HG03039 (cell line): ENCODE measurements around the gene BCL2L11.

ENCODE experiments used
- ATAC-seq: cut with Tn5 transposase; IDR thresholded peaks from one replicate; pipeline ENCODE4 v1.9.1; 2021; ENCODE audit warnings: mild to moderate bottlenecking, moderate library complexity; ENCODE audit not compliant: unreplicated experiment

The BCL2L11 gene

DNA sequence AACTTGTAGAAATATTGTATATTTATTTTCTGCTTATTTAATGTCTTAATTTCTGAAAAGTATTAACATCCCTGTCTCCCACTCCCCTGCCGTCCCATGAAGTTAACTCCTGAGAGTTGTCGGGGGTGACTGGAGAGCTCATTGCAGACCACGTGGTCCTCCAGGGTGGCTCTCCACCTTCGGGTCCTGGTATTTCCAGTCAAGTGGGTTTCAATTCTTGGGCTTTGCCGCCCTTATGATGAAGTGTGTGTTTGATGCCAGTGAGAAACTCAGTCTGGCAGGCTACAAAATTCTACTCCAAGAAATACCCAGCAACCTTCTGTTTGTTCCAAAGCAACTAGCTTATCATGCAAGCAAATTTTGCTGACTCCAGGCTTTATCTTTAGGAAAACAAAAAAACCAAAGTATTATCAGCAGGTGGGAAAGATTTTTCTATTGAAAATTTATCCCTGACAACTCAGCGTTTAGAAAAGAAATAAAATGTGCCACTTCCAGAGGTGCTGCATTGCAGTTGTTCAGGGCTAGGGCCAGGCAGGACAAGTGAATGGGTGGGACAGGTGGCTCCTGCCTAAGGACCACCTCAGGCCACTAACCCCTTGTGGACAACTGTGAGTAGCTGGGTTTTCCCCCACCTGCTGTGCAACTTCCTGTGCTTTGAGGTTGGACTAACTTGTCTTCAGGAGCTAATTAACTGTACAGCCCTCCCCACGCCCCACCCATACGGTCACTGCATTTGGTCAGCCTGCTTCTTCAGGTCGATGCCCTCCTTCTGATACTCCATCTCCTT lies 46.6 kb downstream of the BCL2L11 start:
- no peak for ATAC-seq

DNA sequence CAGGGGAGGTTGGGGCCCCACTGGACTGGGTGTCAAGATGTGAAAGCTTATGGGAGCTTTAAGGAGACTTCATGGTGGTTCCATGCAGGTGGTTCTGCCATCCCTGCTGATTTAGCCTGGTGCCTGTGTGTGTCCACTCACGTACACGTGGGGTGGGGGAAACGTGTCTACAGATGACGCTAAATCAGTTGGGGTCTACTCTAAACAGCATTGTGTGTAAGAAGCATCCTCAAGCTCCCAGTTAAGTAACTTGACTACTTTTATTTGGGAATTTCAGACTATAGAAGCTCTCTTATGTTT lies 47.1 kb downstream of the BCL2L11 start:
- no peak for ATAC-seq

DNA sequence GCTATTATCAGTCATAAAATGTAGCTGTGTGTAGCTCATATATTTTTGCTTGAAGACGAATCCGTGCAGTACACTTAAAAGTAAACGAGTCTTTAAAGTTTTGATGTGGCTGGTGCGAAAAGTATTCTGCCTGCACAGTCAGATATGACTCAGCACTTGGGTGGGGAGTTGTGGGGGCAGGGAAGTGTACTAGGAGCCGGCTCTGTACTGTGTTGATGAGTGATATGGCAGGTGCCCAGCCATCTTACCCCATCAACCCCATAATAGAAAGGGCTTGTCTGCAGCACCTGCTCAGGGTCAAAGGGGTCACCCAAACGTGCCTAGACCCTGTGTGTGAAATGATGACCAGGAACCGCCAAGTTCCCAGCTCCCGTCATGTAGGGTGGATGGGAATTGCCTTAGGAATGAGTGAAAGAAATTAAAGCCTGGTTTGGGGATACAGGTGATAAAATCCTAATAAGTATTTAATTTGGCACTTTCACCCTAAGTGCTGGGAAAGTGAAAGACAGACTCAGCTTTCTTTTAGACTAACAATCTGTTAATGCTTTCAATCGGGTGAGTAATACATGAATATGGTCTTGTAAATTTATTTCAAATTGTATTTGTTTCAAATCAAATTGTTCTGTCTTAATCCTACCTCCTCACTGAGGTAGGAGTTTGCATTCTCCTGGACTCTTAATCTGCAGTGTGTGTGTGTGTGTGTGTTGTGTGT lies 48.0 kb downstream of the BCL2L11 start:
- ATAC-seq: peak; percentile 59

DNA sequence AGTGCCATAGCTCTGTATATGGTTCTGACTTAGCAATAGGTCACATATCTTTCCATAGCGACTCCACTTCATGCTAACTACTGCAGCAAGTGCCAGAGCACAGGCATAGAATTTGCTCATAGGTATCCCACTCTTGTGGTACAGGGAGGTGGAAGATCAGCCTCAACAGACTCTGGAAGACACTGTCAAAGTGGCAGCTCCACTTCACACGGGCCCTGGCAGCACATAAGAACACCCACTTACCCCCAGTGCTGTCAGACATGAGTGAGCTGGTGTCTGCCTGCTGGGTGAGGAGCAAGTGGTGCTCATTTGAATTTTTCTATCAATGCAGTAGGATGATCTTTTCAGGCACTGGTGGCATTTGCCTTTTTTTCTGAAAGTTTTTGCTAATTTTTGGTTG lies 48.6 kb downstream of the BCL2L11 start:
- ATAC-seq: no peak

DNA sequence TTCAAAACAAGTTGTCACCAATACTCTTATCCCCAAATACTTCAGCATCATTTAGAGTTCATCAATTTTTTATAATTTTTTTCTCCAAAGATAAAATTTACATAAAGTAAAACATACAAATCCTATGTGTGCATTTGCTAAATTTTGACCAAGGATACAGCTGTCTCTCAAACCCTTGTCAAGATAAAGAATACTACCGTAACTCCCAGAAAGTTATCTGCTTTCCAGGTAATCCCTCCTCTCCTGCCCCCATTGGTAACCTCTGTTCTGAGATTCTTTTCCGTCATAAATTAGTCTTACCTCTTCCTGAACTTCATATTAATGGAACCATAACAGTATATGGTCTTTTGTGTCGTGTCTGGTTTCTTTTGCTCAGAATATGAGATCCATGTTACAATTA lies 49.2 kb downstream of the BCL2L11 start:
- no peak for ATAC-seq

DNA sequence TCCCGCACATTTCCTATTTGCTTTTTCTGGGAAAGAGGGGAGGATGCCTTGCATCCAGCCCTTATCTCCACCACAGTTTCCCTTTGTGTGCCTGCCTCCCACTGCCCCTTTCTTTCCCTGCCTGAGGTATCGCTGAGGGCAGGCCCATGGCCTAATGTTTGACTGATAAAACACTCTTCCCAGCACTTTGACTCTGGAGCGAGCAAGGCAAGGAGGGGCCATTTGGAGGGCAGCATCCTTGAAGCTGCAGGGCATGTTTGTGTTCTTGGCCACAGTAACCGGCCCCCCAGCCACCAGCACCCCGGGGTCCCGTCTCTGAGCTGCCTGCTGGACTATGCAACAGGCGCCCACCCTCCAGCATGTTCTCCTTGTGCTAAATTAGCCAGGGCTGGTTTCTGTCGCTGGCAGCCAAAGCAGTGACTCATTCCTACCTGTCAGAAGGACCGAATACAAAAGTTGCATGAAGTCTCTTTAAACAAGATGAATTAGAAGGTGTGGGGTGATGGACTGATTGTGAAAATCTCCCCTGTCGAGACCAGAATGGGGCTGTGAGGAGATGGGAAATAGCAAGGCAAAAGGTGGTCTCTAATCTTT lies 50.7 kb downstream of the BCL2L11 start:
- ATAC-seq: no peak

DNA sequence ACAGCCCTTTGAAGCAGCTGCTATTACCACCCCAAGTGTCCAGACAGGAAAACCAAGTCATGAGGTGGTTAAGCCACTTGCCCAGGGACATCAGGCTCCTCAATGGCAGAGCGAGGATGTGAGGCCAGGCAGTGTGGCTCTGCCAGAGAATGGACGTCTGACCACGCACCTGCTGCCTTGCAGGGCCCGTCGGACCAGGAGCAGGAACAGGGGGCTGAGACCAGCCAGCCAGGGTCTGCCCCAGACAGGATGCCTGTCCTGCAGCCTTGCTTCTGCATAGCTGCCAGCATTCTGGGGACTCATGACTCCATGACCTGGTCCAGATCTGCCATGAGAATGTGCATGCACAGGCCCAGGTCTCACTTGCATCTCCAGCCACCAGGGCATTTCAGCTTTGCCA lies 52.0 kb downstream of the BCL2L11 start:
- ATAC-seq: no peak

DNA sequence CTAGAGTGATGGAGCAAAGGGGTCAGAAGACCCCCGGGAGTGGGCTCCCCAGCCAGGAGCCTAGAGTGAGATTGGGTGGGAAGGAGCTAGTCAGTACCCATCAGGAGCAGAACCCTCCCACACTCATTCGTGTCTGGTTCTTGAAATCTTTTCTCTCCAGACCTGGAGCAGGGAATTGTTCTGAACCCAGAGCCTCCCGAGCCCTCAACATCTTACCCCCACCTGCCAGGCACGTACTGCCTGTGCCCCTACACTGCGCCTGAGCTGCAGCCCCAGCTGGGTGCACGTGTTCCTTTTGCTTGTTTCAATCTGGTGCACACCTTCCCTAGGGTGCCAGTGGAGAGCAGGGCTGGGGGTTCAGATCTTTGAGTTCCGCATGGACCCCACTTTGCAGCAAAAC lies 52.6 kb downstream of the BCL2L11 start:
- ATAC-seq: no peak

DNA sequence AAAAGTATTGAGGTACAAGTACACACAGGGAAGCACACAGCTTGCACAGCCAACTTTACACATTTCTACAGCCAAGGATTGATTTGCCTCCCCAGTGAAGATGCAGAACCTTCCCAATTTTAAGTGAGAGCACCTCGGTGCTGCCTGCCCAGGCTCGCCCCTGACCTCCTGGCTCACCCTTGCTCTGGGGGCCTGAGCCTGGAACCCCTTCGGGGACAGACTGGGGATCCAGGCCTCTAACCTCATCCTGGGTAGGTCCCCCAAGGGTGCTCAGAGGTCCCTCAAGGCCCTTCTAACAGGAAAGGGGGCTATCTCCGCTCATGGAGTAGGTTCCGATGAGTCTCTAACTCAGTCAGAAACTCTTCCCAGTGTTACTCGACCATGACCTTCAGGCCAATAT lies 53.1 kb downstream of the BCL2L11 start:
- ATAC-seq: no peak

DNA sequence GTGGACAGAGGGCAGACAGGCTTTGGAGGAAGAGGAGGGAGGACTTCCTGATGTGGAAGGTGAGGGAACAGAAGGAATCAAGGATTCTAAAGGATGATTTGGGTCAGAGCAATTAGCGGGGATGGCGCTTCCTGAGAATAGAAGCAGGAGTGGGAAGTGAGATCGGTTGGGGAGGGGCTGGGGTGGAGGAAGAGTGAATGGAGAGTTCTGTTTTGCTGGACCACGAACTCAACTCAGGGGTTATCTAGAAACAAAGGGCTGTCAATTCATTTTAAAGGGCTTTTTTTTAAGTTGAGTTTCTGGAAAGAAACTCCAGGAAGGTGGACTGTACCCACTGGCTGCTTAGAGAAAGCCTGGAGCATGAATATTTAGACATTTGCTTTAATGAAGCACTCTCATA lies 54.9 kb downstream of the BCL2L11 start:
- ATAC-seq: no peak

DNA sequence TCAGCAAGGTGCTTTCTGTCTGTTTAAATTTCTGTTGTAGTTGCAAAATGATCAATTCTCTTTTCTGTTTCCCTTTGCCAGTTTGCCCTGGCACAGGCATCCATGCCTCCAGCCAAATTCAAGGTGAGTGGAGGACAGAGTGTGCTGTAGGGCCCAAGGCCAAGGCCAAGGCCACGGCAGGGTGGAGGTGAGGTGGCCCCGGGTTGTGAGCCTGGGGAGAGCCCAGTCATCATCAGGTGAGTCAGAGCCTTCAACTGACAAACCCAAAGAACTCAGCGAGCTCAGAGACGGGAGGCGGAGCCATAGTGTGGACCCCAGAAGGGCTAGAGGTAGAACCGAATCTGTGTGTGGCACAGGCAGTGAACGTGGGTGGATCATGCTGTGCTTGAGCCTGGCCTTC lies 55.7 kb downstream of the BCL2L11 start:
- ATAC-seq: no peak

DNA sequence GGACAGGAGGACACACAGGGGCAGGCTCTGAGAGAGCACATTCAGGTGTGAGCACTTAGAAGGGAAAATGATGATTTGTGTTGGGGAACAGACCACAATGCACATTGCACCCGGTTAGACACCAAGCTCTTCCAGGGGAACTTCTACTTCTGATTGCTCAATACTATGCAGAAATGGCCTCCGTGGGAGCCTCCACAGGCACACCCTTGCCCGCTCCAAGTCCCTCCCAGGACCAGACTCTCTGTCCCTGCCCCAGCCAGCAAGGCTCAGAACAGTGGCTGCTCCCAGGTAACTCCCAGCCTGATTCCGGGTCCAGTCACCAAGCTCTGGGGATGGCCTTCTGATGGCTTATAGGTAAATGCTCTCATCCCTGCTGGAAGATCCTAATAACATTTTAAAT lies 56.2 kb downstream of the BCL2L11 start:
- no peak for ATAC-seq

DNA sequence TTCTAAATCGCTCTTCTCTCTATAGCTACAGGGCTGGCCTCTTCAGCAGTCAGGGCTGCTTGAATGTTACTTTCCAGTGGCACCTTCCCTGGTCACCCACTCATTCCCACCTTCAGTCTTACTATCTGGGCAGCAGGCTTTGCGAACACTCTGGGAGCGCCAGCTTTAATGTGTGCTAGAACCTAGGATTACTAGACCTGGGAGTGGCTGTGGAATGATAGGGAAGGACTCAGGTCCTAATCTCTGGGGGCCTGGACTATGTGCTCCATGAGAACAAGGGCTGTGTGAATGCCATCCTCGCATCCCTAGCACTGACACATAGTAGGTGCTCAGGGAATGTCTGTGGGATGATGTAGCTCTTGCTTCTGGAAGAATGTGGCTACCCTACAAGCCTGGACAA lies 57.6 kb downstream of the BCL2L11 start:
- ATAC-seq: no peak

DNA sequence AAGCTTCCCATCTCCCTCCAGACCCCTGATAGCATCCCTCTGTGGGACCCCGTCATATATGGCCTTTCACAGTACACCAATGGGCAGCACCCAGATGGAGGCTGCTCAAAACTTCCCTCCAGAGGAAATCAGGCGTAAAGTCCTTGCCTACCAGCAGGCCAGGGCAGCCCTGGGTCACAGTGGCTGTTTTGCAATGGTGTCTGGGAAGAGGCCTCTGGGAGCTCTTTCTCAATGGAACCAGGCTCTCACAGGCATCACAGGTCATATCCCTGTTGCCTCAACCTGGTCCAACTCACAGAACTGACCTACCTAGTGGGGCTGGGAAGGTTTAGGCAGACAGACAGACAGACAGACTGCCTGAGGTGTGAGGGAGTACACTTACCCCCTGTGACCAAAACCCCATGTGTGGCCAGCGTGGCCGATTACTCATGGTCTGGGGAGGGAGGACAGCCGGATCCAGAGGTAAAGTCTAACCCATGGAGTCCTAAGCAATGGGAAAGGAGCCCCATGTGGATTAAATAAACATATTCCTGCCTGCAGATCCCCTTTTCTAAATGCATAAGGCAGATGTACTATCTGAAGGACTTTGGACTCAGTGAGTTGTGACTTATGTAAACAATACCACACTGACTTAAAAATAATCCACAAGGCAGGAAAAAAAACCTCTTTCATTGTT lies 58.2 kb downstream of the BCL2L11 start:
- no peak for ATAC-seq

DNA sequence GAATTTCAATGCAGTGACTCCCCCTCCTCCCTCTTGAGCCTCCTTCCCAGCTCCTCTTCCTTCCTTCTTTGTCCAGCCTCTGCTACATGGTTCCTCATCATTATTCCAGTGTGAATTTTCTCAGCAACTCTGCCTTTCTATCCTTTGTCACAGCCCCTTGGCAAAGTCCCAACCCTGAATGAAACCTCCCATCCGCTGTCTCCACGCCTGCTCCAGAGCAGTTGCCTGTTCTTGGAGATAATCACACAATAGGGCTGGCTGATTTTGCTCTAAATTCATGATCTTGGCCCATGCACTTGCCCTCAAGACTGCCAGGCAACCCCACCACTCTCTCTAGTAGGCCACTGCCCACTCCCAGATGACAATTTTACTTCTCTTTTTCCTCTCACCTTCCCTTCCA lies 61.4 kb downstream of the BCL2L11 start:
- no peak for ATAC-seq

DNA sequence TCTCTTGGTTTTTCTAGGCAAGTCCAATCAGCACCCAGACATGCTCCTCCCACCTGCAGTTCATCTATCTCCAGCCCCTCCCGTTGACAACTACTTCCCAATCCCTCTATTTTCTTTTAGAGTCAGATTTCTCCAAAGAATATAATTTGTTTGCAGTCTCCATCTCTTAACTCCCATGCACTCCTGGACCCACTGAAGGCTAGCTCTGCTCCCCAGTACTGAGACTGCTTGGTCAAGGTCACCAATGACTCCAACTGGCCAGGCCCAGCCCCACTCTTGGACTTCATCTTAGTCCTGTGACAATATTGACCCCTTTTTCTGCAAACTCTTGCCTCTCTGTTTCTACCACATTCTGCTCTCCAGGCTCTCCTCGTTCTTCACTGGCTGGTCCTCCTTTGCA lies 62.0 kb downstream of the BCL2L11 start:
- ATAC-seq: no peak

DNA sequence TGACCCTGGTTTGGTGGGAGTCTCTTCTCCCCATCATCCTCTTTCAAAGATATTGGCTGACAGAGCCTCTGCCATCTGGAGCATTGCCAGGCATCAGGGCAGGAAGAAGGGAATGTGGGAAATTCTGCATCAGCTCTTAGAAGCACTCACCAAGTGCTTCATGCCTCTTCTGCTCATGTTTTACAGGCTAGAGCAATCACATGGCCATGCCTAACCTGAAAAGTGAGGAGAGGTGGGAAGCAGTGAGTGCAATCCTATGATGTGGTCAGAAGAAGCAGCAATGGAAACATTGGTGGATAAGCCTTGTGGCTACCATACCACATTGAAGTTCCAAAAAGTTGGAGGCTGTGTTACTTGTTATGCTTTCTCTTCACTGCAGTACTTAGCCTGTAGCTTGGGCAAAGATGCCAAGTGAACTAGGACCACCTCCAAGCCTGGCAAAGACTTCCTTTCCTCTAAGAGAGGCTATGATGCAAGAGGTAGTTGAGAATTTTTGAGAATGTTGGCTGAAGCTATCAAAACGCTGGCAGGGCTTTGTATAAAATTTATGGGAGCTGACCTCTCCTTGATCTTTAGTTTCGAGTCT lies 64.1 kb downstream of the BCL2L11 start:
- no peak for ATAC-seq

DNA sequence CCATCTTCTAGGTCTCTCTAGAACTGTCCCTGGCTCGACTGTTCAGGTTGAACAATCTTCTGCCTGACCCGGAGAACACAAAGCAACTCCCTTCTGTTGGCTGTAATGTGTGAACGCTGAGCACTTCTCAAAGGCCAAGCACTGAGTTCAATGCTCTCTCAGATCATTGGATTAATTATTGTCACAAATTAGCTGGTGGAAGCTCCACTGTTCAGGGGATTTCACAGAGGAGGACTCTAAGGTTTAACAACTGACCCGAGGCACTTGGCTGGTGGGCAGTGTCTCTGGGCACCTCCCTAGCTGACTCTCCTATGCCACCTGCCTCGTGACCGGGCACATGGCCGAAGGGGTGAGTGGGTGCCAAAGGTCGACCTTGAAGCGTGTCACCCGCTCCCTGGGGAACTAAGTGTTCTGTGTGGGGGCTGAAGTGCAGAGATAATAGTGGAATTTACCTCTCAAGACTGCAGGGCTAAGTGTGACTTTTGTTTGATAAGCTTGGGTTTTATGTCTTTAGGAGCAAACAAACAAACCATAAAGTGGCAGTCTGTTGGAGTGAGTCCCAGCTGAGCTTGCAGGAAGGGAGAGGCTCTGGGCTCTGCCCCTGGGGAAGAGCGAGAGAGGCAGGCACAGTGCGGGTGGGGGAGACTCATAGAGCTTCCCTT lies 64.8 kb downstream of the BCL2L11 start:
- ATAC-seq: no peak

DNA sequence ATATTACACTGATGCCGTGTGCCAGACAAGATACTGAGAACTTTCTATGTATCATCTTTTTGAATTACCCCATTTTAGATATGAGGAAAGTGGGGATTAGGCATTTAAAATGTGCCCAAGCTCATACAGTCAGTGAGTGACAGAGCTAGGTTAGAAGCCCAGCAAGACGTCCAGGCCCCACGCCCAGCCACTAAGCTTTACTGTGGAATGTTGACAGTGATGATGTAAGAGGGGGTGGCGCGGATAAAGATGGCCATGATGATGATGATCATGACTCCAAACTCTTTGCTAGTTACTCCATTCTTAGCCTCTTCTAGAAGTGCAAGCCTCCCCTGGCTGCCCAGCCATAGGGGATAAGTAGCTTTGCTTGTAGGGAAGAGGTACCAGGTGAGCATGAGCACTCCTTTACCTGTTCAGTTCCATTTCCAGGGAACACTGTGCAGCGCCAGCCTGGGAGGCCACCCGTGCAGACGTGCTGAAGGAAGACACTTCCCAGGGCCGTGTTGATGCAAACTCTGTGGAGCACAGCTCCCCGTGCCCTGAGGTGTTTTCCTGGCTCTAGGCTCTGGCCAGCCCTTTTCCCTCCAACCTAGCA lies 65.5 kb downstream of the BCL2L11 start:
- ATAC-seq: no peak

DNA sequence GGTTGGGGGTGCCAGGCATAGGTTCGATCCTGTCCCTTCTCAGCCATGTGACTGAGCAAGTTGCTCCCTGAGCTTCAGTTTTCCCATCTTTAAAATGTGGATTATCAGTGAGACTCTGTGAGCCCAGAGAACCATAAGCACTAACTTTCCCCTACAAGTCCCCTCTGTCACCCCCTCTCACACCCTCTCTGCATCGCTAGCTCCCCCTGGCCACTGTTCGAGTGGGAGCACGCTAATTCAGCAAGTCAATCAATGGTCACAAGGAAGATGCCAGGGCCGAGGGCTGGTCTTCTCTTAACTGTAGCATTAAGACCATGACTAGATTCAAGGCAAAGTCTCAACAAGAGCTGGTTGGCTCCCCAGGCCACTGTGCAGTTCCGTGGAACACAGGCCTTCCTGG lies 66.2 kb downstream of the BCL2L11 start:
- no peak for ATAC-seq

DNA sequence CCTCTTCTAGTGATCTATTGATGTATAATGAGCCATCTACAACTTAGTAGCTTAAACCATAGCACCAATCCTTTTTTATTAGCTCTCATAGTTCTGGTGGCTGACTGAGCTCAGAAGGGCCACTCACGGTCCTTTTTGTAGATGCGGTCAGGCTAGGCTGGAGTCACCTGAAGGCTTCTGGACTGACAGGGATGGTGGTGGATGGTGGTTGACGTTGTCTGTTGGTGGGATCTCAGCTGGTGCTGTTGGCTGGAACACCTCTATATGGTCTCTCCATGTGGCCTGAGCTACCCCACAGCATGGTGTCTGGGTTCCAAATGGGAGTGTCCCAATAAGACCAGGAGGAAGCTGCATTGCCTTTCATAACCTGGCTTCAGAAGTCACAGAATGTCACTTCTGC lies 68.0 kb downstream of the BCL2L11 start:
- no peak for ATAC-seq
